Neuronal stem cell (in vitro differentiated cells): ENCODE results near the gene FBXO42.

ENCODE experiments used
- DNase-seq: peaks from one replicate; pipeline ENCODE4 v3.0.0-alpha.2; 2013; ENCODE audit warnings: low spot score
- H2AFZ ChIP-seq: one replicate; pipeline ENCODE4 v1.6.1; 2013; ENCODE audit warnings: mild to moderate bottlenecking, low read length, inconsistent platforms
- H2AK5ac ChIP-seq: 2 replicates; pipeline ENCODE4 v1.6.1; 2013; ENCODE audit warnings: low read depth, mild to moderate bottlenecking, inconsistent platforms, low read length, moderate library complexity, mixed read lengths
- H2BK120ac ChIP-seq: 2 replicates; pipeline ENCODE4 v1.6.1; 2013; ENCODE audit warnings: low read depth, mild to moderate bottlenecking, inconsistent platforms, low read length, moderate library complexity, mixed read lengths
- H2BK12ac ChIP-seq: one replicate; pipeline ENCODE4 v1.6.1; 2013; ENCODE audit warnings: low read length, inconsistent platforms
- H2BK15ac ChIP-seq: 2 replicates; pipeline ENCODE4 v1.6.1; 2013; ENCODE audit warnings: mild to moderate bottlenecking, low read length, inconsistent platforms, mixed read lengths
- H2BK5ac ChIP-seq: one replicate; pipeline ENCODE4 v1.6.1; 2013; ENCODE audit warnings: inconsistent platforms, mild to moderate bottlenecking, low read length, moderate library complexity
- H3K14ac ChIP-seq: one replicate; pipeline ENCODE4 v1.6.1; 2013; ENCODE audit warnings: low read length, inconsistent platforms
- H3K18ac ChIP-seq: 2 replicates; pipeline ENCODE4 v1.6.1; 2013; ENCODE audit warnings: low read length, inconsistent platforms
- H3K23ac ChIP-seq: 2 replicates; pipeline ENCODE4 v1.6.1; 2013; ENCODE audit warnings: low read depth, mild to moderate bottlenecking, mixed read lengths, low read length, inconsistent platforms; ENCODE audit not compliant: poor library complexity
- H3K27ac ChIP-seq: replicated peaks from 3 replicates; pipeline ENCODE4 v1.5.1; 2013; ENCODE audit warnings: low read length, inconsistent platforms
- H3K27me3 ChIP-seq, 3 experiments: 2 replicates each; pipeline ENCODE4 v1.6.1; 2013; ENCODE audit warnings: low read length in 3 of 3, mild to moderate bottlenecking in 2 of 3, inconsistent platforms in 1 of 3, low read depth in 1 of 3, mixed read lengths in 1 of 3, moderate library complexity in 1 of 3; ENCODE audit not compliant: control insufficient read depth in 3 of 3, insufficient read depth in 3 of 3
- H3K36me3 ChIP-seq, 2 donors: replicated peaks in 1 of 2; 2 replicates each; pipeline ENCODE4 v1.6.1; 2013; ENCODE audit warnings: low read length in 2 of 2; ENCODE audit not compliant: control insufficient read depth in 2 of 2, insufficient read depth in 2 of 2
- H3K4ac ChIP-seq: 2 replicates; pipeline ENCODE4 v1.6.1; 2013; ENCODE audit warnings: inconsistent platforms, mild to moderate bottlenecking, low read length, moderate library complexity
- H3K4me1 ChIP-seq, 2 donors: 1 replicate in 1 of 2; 2 replicates in 1 of 2; pipeline ENCODE4 v1.6.1; 2013; ENCODE audit warnings: low read length in 2 of 2, low read depth in 1 of 2; ENCODE audit not compliant: control insufficient read depth in 2 of 2, insufficient read depth in 1 of 2
- H3K4me2 ChIP-seq: one replicate; pipeline ENCODE4 v1.6.1; 2013; ENCODE audit warnings: mild to moderate bottlenecking, low read length, inconsistent platforms; ENCODE audit not compliant: insufficient read depth, poor library complexity, severe bottlenecking
- H3K4me3 ChIP-seq, 2 donors: 2 replicates each; pipeline ENCODE4 v1.5.1; 2013; ENCODE audit warnings: low read length in 2 of 2, mild to moderate bottlenecking in 2 of 2, inconsistent platforms in 1 of 2, moderate library complexity in 1 of 2
- H3K79me1 ChIP-seq: one replicate; pipeline ENCODE4 v1.6.1; 2013; ENCODE audit warnings: low read depth, mild to moderate bottlenecking, inconsistent platforms, low read length, moderate library complexity
- H3K9ac ChIP-seq: one replicate; pipeline ENCODE4 v1.6.1; 2013; ENCODE audit warnings: mild to moderate bottlenecking, low read depth, low read length, inconsistent platforms; ENCODE audit not compliant: poor library complexity
- H3K9me3 ChIP-seq, 2 donors: replicated peaks in 1 of 2; 2 replicates each; pipeline versions ENCODE3 to v1.6.1; 2013; ENCODE audit warnings: low read length in 2 of 2, mild to moderate bottlenecking in 2 of 2, inconsistent platforms in 1 of 2, low read depth in 1 of 2, mixed read lengths in 1 of 2, moderate library complexity in 1 of 2; ENCODE audit not compliant: control insufficient read depth in 2 of 2, insufficient read depth in 1 of 2
- H4K8ac ChIP-seq: one replicate; pipeline ENCODE4 v1.6.1; 2013; ENCODE audit warnings: low read depth, mild to moderate bottlenecking, inconsistent platforms, low read length, moderate library complexity
- H4K91ac ChIP-seq: one replicate; pipeline ENCODE4 v1.6.1; 2013; ENCODE audit warnings: low read length, low read depth, mild to moderate bottlenecking, inconsistent platforms; ENCODE audit not compliant: poor library complexity
- WGBS, 2 donors: extraction: QIAGEN DNeasy Blood & Tissue Kit; methylation state at CpG; one replicate each; pipeline ENCODE4 v1.1.7; 2013; ENCODE audit warnings: missing lambda C conversion rate in 2 of 2, mixed read lengths in 1 of 2; ENCODE audit not compliant: insufficient read length in 2 of 2, insufficient replicate concordance in 1 of 2; ENCODE audit errors: extremely low coverage in 2 of 2; 5-methylcytosine and 5-hydroxymethylcytosine counted together

FBXO42 gene

GRCh38 chr1:16233431-16233830 lies 118.8 kb downstream of the FBXO42 start:
- H3K36me3 ChIP-seq, result peaks cover 0 to 2% of the 10 kb centered on the region in 2 donors
- no peaks in the 10 kb centered on the region for H3K79me1 ChIP-seq
- no peak overlapping the region for H3K9ac ChIP-seq
- no peak overlapping the region for H2AFZ ChIP-seq
- H2BK5ac ChIP-seq, result no peak overlapping the region
- H3K18ac ChIP-seq, result no peak overlapping the region
- no peak for DNase-seq
- no peak overlapping the region for H3K4ac ChIP-seq
- no peak overlapping the region for H3K4me3 ChIP-seq
- H2BK120ac ChIP-seq, result no peak overlapping the region
- WGBS, 2 donors, result no CpG with 5 or more reads among the region's 8 CpGs
- H2BK12ac ChIP-seq, result no peak overlapping the region
- H3K23ac ChIP-seq, result no peak overlapping the region
- H4K8ac ChIP-seq, result no peak overlapping the region
- peaks cover 0 to 1% of the 10 kb centered on the region in 2 donors for H3K9me3 ChIP-seq
- no peak overlapping the region for H3K4me2 ChIP-seq
- H3K14ac ChIP-seq, result no peak overlapping the region
- peaks cover 1 to 12% (median 9%) of the 10 kb centered on the region in 3 experiments for H3K27me3 ChIP-seq
- H3K4me1 ChIP-seq, result peaks cover 7 to 9% of the 10 kb centered on the region in 2 donors
- no peak overlapping the region for H2BK15ac ChIP-seq
- H4K91ac ChIP-seq, result no peak overlapping the region
- no peak overlapping the region for H2AK5ac ChIP-seq
- H3K27ac ChIP-seq, result no peak overlapping the region

- Histone ChIP-seq H3K36me3 (peaks cover 0 to 2% of the 10 kb centered on the region in 2 donors), H3K18ac (no peak overlapping the region), H2BK12ac (no peak overlapping the region), H3K9me3 (peaks cover under 1 to 1% of the 10 kb centered on the region in 2 donors), H4K8ac (no peak overlapping the region), H3K4me3 (no peak overlapping the region), H2BK5ac (no peak overlapping the region), H3K9ac (peak overlapping the region; percentile 37), H2AK5ac (no peak overlapping the region), H3K23ac (peak overlapping the region; percentile 25), H2BK15ac (no peak overlapping the region), H3K4me2 (no peak overlapping the region), H3K27me3 (peaks cover 13 to 23% (median 20%) of the 10 kb centered on the region in 3 experiments), H3K14ac (no peak overlapping the region), H4K91ac (peak overlapping the region; percentile 3), H3K4me1 (peaks cover 7 to 9% of the 10 kb centered on the region in 2 donors), H2BK120ac (peak overlapping the region; percentile 22), H2AFZ (no peak overlapping the region), H3K27ac (no peak overlapping the region), H3K4ac (no peak overlapping the region), H3K79me1 (no peaks in the 10 kb centered on the region)
- no CpG with 5 or more reads among the region's 5 CpGs for WGBS, 2 donors
- no peak for DNase-seq
Observed at GRCh38 chr1:16232316-16232710, 120.0 kb downstream of the FBXO42 start.

DNA sequence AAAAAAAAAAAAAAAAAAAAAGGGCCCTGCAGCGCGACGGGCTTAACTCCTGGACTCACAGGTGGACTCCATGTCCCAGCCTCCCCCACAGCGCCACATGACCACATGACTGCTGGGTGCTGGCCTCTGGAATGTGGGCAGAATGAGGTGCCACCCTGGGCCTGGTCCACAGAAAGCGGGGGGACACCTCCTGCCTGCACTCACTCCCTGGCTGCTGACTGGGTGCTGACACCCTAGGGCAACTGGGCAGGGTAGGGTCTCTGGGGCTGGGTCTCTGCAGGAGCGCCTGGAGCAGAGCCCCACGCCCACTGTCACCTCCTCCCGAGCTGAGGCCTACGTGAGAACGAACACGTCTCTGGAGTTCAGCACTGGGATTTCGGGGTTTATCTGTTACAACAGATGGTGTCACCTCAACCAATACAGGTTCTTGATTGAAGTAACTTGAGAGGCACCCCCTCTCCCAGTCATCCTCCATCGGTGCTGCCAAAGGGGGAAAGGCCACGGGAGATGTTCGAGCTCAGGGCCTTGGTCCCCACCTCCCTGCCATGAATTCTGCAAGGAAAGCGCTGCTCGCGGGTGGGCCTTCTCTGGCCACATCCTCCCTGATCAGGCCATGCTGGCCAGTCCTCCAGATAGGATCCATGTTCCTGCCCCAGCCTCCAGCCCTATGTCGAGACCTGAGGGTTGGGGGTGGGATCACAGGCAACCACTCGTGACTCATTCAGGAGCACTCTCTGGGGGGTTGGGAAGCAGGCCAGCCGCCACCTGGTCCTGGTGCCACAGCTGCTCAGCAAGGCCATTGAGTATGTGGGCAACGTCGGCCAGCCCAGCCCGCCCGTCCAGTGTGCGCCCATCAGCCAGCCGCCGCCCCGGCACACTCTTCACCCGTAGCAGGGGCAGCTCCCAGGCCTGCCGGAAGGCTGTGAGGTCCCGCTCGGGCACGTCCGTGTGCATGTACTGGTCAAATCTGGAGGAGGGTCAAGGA lies 120.7 kb downstream of the FBXO42 start:
- peak overlapping the region; percentile 31 for H3K18ac ChIP-seq
- H3K79me1 ChIP-seq, result no peaks in the 10 kb centered on the region
- WGBS, 2 donors, result no CpG with 5 or more reads among the region's 35 CpGs
- H4K91ac ChIP-seq, result peak overlapping the region; percentile 3
- H2BK120ac ChIP-seq, result peak overlapping the region; percentile 22
- peak overlapping the region; percentile 94 for H3K23ac ChIP-seq
- H3K36me3 ChIP-seq, result peaks cover 0 to 2% of the 10 kb centered on the region in 2 donors
- H3K9me3 ChIP-seq, result peaks cover 4% of the 10 kb centered on the region in 2 donors
- no peak overlapping the region for H2BK5ac ChIP-seq
- DNase-seq, result no peak
- H2AK5ac ChIP-seq, result peak overlapping the region; percentile 60
- H3K4ac ChIP-seq, result no peak overlapping the region
- H3K9ac ChIP-seq, result peak overlapping the region; percentile 37
- H3K27me3 ChIP-seq, result peaks cover 18 to 30% (median 27%) of the 10 kb centered on the region in 3 experiments
- H2BK15ac ChIP-seq, result peak overlapping the region; percentile 64
- peak overlapping the region; percentile 14 for H3K14ac ChIP-seq
- no peak overlapping the region for H4K8ac ChIP-seq
- H2BK12ac ChIP-seq, result no peak overlapping the region
- H3K4me1 ChIP-seq, result peaks cover 8 to 11% of the 10 kb centered on the region in 2 donors
- H2AFZ ChIP-seq, result no peak overlapping the region
- no peak overlapping the region for H3K4me2 ChIP-seq
- H3K4me3 ChIP-seq, result no peak overlapping the region
- H3K27ac ChIP-seq, result no peak overlapping the region

GRCh38 chr1:16230744-16231143 lies 121.5 kb downstream of the FBXO42 start:
- Histone ChIP-seq H2BK120ac (no peak overlapping the region), H3K9me3 (peaks cover 13% of the 10 kb centered on the region in 2 donors), H2AK5ac (peak overlapping the region; percentile 34), H3K4me2 (no peak overlapping the region), H3K36me3 (peaks cover 0 to 2% of the 10 kb centered on the region in 2 donors), H4K8ac (no peak overlapping the region), H2BK5ac (peak overlapping the region; percentile 46), H3K4ac (no peak overlapping the region), H2AFZ (no peak overlapping the region), H3K23ac (no peak overlapping the region), H4K91ac (no peak overlapping the region), H3K79me1 (peaks cover 2% of the 10 kb centered on the region), H3K18ac (no peak overlapping the region), H3K9ac (no peak overlapping the region), H3K4me3 (no peak overlapping the region), H3K27ac (no peak overlapping the region), H3K14ac (peak overlapping the region; percentile 6), H3K27me3 (peaks cover 27 to 39% (median 36%) of the 10 kb centered on the region in 3 experiments), H3K4me1 (peaks cover 5 to 6% of the 10 kb centered on the region in 2 donors), H2BK12ac (no peak overlapping the region), H2BK15ac (no peak overlapping the region)
- no peak for DNase-seq
- no CpG with 5 or more reads among the region's 13 CpGs for WGBS, 2 donors
